Endothelial cell of hepatic sinusoid (primary cell): ENCODE results near the gene SERPINA4.

Experiments used
- in situ Hi-C: cut with HindIII; loops from 2 replicates; pipeline ENCODE4 v1.10.0; 2017; ENCODE audit warnings: low sequenced_read_pairs

The SERPINA4 gene

GRCh38 chr14:94560751-94561655 lies at the start of gene SERPINA4:
SERPINA4 (plus strand) TSS chr14:94561442; CDS start chr14:94563483, 2,041 bp downstream.
- in situ Hi-C loops = no loop called here

- in situ Hi-C loops = no loop called here
Measured at GRCh38 chr14:94514351-94514750, 46.9 kb upstream of the SERPINA4 start.

GRCh38 chr14:94515426-94515825 lies 45.8 kb upstream of the SERPINA4 start:
- in situ Hi-C loops = no loop called here

GRCh38 chr14:94515856-94516255 lies 45.4 kb upstream of the SERPINA4 start:
- in situ Hi-C loops = no loop called here

GRCh38 chr14:94517248-94517640 lies 44.0 kb upstream of the SERPINA4 start:
- in situ Hi-C loops = no loop called here

GRCh38 chr14:94517641-94518257 lies 43.5 kb upstream of the SERPINA4 start:
- in situ Hi-C loops = no loop called here

- in situ Hi-C loops = no loop called here
Measured at GRCh38 chr14:94521375-94522114, 39.7 kb upstream of the SERPINA4 start.

GRCh38 chr14:94522115-94522724 lies 39.0 kb upstream of the SERPINA4 start:
- in situ Hi-C loops = no loop called here

GRCh38 chr14:94523265-94523664 lies 38.0 kb upstream of the SERPINA4 start:
- in situ Hi-C loops = no loop called here

GRCh38 chr14:94524093-94524492 lies 37.1 kb upstream of the SERPINA4 start:
- in situ Hi-C loops = no loop called here

GRCh38 chr14:94531187-94531586 lies 30.1 kb upstream of the SERPINA4 start:
- in situ Hi-C loops = no loop called here

GRCh38 chr14:94532447-94532846 lies 28.8 kb upstream of the SERPINA4 start:
- in situ Hi-C loops = no loop called here

GRCh38 chr14:94535506-94535905 lies 25.7 kb upstream of the SERPINA4 start:
- in situ Hi-C loops = no loop called here

- in situ Hi-C loops = no loop called here
Measured at GRCh38 chr14:94536836-94537235, 24.4 kb upstream of the SERPINA4 start.

GRCh38 chr14:94538070-94538740 lies 23.0 kb upstream of the SERPINA4 start:
- in situ Hi-C loops = no loop called here

- in situ Hi-C loops = no loop called here
Measured at GRCh38 chr14:94539181-94539580, 22.1 kb upstream of the SERPINA4 start.

- in situ Hi-C loops = loop anchor here (5.0 kb wide), 1 partner anchor 103 kb away; no protein-coding TSS in a partner anchor
Measured at GRCh38 chr14:94540031-94540794, 21.0 kb upstream of the SERPINA4 start.

- in situ Hi-C loops = loop anchor here (5.0 kb wide), 1 partner anchor 104 kb away; no protein-coding TSS in a partner anchor
Measured at GRCh38 chr14:94541234-94541975, 19.8 kb upstream of the SERPINA4 start.
